NCI-H2029 treated with DMSO at 0.1 percent for 48 hours (cell line): ENCODE measurements around the gene PSME3IP1.
"Not testable (repeated sequence)": the region's sequence is repeated elsewhere in the genome, so short reads cannot be mapped to it uniquely, and the experiment has no call there.

Source experiments
- DNase-seq: peaks from one replicate; lab custom pipeline; 2025; lab: John Stamatoyannopoulos, UW

PSME3IP1 gene

GRCh38 chr16:57185945-57186871, at the start of gene PSME3IP1, which contains the start of gene RSPRY1:
Gene PSME3IP1, minus strand, starts transcription at chr16:57186039. Its CDS starts 12,185 bp downstream, at chr16:57173854.
Gene RSPRY1, plus strand, starts transcription at chr16:57186329. Its CDS starts 18,330 bp downstream, at chr16:57204659.
- peak; percentile 64 for DNase-seq

- DNase-seq = peak; percentile 58
Measured at GRCh38 chr16:57235128-57236021, 49.5 kb upstream of the PSME3IP1 start.

GRCh38 chr16:57234707-57235092, 48.9 kb upstream of the PSME3IP1 start:
- DNase-seq = no peak

- no peak for DNase-seq
Measured at GRCh38 chr16:57233944-57234706, 48.3 kb upstream of the PSME3IP1 start.

- DNase-seq = no peak
Measured at GRCh38 chr16:57231821-57232350, 46.0 kb upstream of the PSME3IP1 start.

GRCh38 chr16:57229079-57229478, 43.2 kb upstream of the PSME3IP1 start:
- no peak for DNase-seq

GRCh38 chr16:57226701-57227621, 41.1 kb upstream of the PSME3IP1 start:
- no peak for DNase-seq

GRCh38 chr16:57225978-57226377, 40.1 kb upstream of the PSME3IP1 start:
- DNase-seq = no peak

GRCh38 chr16:57224651-57225335, 39.0 kb upstream of the PSME3IP1 start:
- DNase-seq = no peak

- no peak for DNase-seq
Measured at GRCh38 chr16:57223057-57223456, 37.2 kb upstream of the PSME3IP1 start.

- no peak for DNase-seq
Measured at GRCh38 chr16:57216968-57217367, 31.1 kb upstream of the PSME3IP1 start.

- DNase-seq = no peak
Measured at GRCh38 chr16:57213462-57213861, 27.6 kb upstream of the PSME3IP1 start.

GRCh38 chr16:57209780-57210179, 23.9 kb upstream of the PSME3IP1 start:
- DNase-seq = no peak

GRCh38 chr16:57208926-57209325, 23.1 kb upstream of the PSME3IP1 start:
- DNase-seq = no peak

GRCh38 chr16:57204675-57205074, 18.8 kb upstream of the PSME3IP1 start:
- DNase-seq = no peak

GRCh38 chr16:57203451-57203850, 17.6 kb upstream of the PSME3IP1 start:
- no peak for DNase-seq

GRCh38 chr16:57202095-57202886, 16.5 kb upstream of the PSME3IP1 start:
- DNase-seq = no peak

GRCh38 chr16:57200926-57201325, 15.1 kb upstream of the PSME3IP1 start:
- not testable (repeated sequence) for DNase-seq

- not testable (repeated sequence) for DNase-seq
Measured at GRCh38 chr16:57200321-57200720, 14.5 kb upstream of the PSME3IP1 start.
